OCI-LY1 (cell line): Measurements from ENCODE around the gene TGFB1.

Source experiments
- EZH2 ChIP-seq: fragments of 200-600 bp; sonication (generic), shearing (Covaris generic); IDR thresholded peaks from 2 replicates; pipeline ENCODE4 v1.8.0; 2017; ENCODE audit warnings: borderline replicate concordance, mixed run types, mild to moderate bottlenecking, antibody characterized with exemption, low read length, moderate library complexity, mixed read lengths
- TF ChIP-seq, protein P1 (sequence below): fragments of 200-600 bp; sonication (generic), shearing (Covaris generic); IDR thresholded peaks from 2 replicates; pipeline ENCODE4 v1.5.1; 2017; ENCODE audit warnings: mild to moderate bottlenecking, antibody characterized with exemption, low read length, moderate library complexity, mixed read lengths

DNA sequence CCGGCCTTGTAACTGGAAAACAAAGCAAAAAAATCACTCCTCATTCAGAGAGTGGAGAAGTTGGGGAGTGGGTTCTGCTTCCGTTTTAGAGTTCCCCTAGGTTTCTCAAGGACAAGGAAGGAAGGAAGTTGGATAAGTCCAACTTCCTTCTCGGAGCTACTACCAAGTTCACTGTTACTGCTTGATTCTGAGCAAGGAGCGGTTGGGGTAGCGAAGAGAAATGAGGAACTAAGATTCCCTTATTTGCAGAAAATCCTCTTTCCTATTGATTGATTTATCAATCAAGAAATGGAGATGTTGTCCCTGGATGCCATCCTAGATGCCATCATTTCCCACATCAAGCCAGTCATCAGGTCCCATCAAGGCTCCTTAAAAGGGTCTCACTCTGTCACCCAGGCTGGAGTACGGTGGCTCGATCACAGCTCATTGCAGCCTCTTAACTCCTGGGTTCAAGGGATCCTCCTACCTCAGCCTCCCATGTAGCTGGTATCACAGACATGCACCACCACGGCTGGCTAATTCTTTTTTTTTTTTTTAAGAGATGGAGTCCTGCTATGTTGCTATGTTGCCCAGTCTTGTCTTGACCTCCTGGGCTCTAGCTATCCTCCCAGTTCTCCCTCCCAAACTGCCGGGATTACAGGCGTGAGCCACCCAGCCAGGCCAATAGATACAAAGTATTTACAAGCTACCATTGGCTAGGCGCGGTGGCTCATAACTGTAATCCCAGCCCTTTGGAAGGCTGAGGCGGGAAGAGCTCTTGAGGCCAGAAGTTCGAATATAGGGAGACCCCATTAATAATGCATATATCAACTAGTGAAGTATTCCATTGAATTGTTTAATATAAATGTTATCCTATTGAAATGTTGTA is 11.0 kb upstream of the TGFB1 start:
- TF ChIP-seq, protein P1, sequence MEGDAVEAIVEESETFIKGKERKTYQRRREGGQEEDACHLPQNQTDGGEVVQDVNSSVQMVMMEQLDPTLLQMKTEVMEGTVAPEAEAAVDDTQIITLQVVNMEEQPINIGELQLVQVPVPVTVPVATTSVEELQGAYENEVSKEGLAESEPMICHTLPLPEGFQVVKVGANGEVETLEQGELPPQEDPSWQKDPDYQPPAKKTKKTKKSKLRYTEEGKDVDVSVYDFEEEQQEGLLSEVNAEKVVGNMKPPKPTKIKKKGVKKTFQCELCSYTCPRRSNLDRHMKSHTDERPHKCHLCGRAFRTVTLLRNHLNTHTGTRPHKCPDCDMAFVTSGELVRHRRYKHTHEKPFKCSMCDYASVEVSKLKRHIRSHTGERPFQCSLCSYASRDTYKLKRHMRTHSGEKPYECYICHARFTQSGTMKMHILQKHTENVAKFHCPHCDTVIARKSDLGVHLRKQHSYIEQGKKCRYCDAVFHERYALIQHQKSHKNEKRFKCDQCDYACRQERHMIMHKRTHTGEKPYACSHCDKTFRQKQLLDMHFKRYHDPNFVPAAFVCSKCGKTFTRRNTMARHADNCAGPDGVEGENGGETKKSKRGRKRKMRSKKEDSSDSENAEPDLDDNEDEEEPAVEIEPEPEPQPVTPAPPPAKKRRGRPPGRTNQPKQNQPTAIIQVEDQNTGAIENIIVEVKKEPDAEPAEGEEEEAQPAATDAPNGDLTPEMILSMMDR: no peak
- TF ChIP-seq EZH2: no peak
